Activated T-cell treated with anti-CD3 and anti-CD28 coated beads, Interleukin-2, amount 50 U/mL, for 1 hour (primary cell): Measurements from ENCODE around the gene USP36.
"Not testable (repeated sequence)": the region's sequence is repeated elsewhere in the genome, so short reads cannot be mapped to it uniquely, and the experiment has no call there.

Source experiments
- DNase-seq: peaks from one replicate; pipeline ENCODE4 v3.0.0-alpha.2; 2020

Gene USP36

GRCh38 chr17:78840780-78841611 lies at the start of gene USP36:
USP36 (minus strand) TSS chr17:78840814; CDS start chr17:78836363, 4,451 bp downstream.
- DNase-seq = peak; percentile 100

DNA sequence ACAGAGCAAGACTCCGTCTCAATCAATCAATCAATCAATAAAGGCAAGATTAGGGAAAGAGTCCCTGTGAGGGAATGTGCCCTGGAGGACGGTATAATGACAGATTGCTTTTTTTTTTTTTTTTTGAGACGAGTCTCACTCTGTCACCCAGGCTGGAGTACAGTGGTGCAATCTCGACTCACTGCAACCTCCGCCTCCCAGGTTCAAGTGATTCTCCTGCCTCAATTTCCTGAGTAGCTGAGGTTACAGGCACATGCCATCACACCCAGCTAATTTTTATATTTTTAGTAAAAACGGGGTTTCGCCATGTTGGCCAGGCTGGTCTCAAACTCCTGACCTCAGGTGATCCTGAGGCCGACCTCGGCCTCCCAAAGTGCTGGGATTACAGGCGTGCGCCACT lies 49.5 kb upstream of the USP36 start:
- not testable (repeated sequence) for DNase-seq

- no peak for DNase-seq
Measured at GRCh38 chr17:78889531-78889930, 48.9 kb upstream of the USP36 start.

- no peak for DNase-seq
Measured at GRCh38 chr17:78888941-78889518, 48.4 kb upstream of the USP36 start.

- no peak for DNase-seq
Measured at GRCh38 chr17:78886954-78887353, 46.3 kb upstream of the USP36 start.

DNA sequence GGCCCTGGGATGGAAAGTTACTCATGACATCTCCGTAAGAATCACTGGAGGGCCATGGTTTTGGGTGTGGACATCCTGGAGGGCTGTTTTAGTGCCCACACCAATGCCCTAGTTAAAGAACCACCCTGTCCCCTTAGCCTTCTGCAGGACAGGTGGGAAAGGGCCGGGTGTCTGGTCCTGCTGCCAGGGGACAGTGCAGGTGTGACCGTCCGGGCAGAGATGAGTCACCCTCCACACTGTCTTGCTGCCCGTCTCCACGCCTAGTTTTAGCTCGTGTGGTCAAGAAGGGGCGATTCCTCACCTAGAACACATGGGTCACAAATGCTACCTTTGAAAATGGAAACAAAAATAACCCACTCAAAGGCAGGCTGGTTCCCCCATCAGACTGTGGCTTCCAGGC lies 45.3 kb upstream of the USP36 start:
- no peak for DNase-seq

GRCh38 chr17:78884876-78885667 lies 44.5 kb upstream of the USP36 start:
- DNase-seq = no peak

- DNase-seq = no peak
Measured at GRCh38 chr17:78884148-78884825, 43.7 kb upstream of the USP36 start.

GRCh38 chr17:78883533-78884131 lies 43.0 kb upstream of the USP36 start:
- DNase-seq = no peak

GRCh38 chr17:78883089-78883532 lies 42.5 kb upstream of the USP36 start:
- DNase-seq = no peak

GRCh38 chr17:78882540-78883088 lies 42.0 kb upstream of the USP36 start:
- DNase-seq = no peak

DNA sequence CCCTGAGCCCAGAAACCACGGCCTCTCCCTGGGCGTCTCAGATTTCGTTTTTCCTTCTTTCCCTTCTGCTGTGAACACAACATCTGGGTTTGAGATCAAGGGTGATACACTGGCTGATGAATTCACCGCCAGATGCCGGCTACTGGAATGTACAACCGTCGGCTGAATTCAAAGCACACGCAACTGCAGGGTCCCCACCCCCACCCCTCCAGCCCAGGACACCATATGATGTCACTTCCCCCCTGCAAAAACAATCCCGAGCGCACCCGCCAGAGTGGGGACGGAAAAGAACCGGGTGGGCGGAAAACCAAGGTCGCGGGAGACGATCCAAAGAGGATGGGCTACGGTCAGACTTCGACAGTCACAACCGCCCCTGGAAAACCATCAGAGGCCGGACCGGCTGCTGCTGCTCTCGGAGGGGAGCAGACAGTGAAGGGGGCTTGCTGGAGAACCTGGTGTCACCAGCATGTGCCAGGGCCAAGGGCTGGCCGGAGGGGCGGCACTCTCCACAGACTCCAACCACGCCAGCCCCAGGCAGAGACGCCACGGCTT lies 39.1 kb upstream of the USP36 start:
- DNase-seq = no peak

GRCh38 chr17:78878871-78879527 lies 38.4 kb upstream of the USP36 start:
- DNase-seq = no peak

DNA sequence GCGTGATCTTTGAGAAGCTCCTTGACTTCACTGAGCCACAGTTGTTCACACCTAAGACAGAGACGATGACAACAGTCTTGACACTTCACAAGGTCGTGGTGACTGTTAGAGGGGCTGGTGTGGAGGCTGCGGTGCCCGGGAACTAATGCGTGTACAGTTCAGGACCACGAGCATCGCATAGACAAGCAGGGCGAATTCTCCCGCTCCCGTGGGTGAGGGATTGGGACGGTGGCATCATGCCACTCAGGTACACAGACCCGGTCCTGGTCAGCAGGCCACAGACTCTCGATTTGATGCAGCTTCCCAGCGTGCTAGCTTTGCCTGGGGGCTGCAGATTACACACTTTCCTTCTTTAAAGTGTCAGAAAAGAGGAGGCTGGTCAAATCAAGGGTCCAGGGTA lies 37.6 kb upstream of the USP36 start:
- no peak for DNase-seq

GRCh38 chr17:78876954-78877517 lies 36.4 kb upstream of the USP36 start:
- not testable (repeated sequence) for DNase-seq

- no peak for DNase-seq
Measured at GRCh38 chr17:78876094-78876597, 35.5 kb upstream of the USP36 start.

DNA sequence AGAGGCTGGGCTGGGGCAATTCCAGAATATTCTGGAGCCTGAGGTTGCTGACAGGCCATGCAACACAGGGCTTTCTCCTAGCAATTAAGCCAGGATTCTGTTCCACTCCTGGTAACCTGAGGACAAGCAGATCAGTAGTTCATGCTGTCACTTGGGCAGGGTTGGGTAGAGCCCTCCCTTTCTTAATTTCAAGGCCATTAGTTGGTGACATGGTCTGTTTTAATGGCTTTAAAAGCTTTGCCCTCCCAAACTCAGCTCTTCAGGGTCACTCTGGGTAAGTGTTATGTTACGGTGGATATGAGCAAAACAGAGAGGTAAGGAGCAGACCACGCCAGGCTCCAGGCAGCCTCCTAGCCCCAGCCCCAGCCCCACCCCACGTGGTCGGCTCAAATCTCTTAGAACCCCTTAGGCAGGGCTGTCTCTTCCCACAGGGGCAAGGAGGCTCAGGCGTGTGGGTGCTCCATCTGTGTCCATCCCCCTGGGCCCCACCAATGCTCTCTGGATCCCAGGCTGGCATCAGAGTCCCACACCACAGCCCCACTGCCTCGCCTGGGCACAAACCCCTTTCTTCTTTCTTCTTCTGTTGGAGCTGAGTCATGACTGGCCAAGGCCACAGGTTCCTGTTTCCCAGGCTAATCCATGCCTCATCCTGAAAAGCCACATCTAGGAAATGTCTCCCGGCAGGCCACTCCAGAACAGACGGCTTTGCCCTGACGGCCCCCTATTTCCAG lies 34.9 kb upstream of the USP36 start:
- no peak for DNase-seq

GRCh38 chr17:78873519-78874340 lies 33.1 kb upstream of the USP36 start:
- no peak for DNase-seq

- DNase-seq = no peak
Measured at GRCh38 chr17:78872486-78872885, 31.9 kb upstream of the USP36 start.
